HG03354 (cell line): Measurements from ENCODE around the gene ASTN2.

ENCODE experiments used
- ATAC-seq: cut with Tn5 transposase; IDR thresholded peaks from one replicate; pipeline ENCODE4 v1.9.1; 2021; ENCODE audit warnings: mild to moderate bottlenecking; ENCODE audit not compliant: unreplicated experiment, poor library complexity, severe bottlenecking

The ASTN2 gene

GRCh38 chr9:116951588-116952435 is 463.0 kb downstream of the ASTN2 start:
- ATAC-seq: peak; percentile 70

- no peak for ATAC-seq
Observed at GRCh38 chr9:116945817-116946216, 469.0 kb downstream of the ASTN2 start.

GRCh38 chr9:116944714-116945534 is 469.9 kb downstream of the ASTN2 start:
- no peak for ATAC-seq

- no peak for ATAC-seq
Observed at GRCh38 chr9:116943970-116944369, 470.9 kb downstream of the ASTN2 start.

- no peak for ATAC-seq
Observed at GRCh38 chr9:116942593-116943061, 472.2 kb downstream of the ASTN2 start.

GRCh38 chr9:116941266-116941665 is 473.6 kb downstream of the ASTN2 start:
- ATAC-seq: no peak

- ATAC-seq: no peak
Observed at GRCh38 chr9:116940614-116941215, 474.1 kb downstream of the ASTN2 start.

GRCh38 chr9:116939614-116940013 is 475.2 kb downstream of the ASTN2 start:
- ATAC-seq: no peak

GRCh38 chr9:116939161-116939560 is 475.7 kb downstream of the ASTN2 start:
- no peak for ATAC-seq

- no peak for ATAC-seq
Observed at GRCh38 chr9:116937361-116937760, 477.5 kb downstream of the ASTN2 start.

- no peak for ATAC-seq
Observed at GRCh38 chr9:116935149-116935897, 479.5 kb downstream of the ASTN2 start.

- ATAC-seq: no peak
Observed at GRCh38 chr9:116934131-116934530, 480.7 kb downstream of the ASTN2 start.

GRCh38 chr9:116933251-116933650 is 481.6 kb downstream of the ASTN2 start:
- no peak for ATAC-seq

- ATAC-seq: no peak
Observed at GRCh38 chr9:116929621-116930020, 485.2 kb downstream of the ASTN2 start.

- ATAC-seq: no peak
Observed at GRCh38 chr9:116928884-116929283, 486.0 kb downstream of the ASTN2 start.

GRCh38 chr9:116928289-116928688 is 486.6 kb downstream of the ASTN2 start:
- ATAC-seq: no peak

- ATAC-seq: no peak
Observed at GRCh38 chr9:116927726-116928125, 487.1 kb downstream of the ASTN2 start.

GRCh38 chr9:116925121-116925520 is 489.7 kb downstream of the ASTN2 start:
- no peak for ATAC-seq

- ATAC-seq: no peak
Observed at GRCh38 chr9:116924462-116925110, 490.3 kb downstream of the ASTN2 start.
